Cerebellar nuclear complex (tissue), 1 donor: Measurements from ENCODE around the gene MANF.
"Not testable (repeated sequence)": the region's sequence is repeated elsewhere in the genome, so short reads cannot be mapped to it uniquely, and the experiment has no call there.

Experiments used
- DNase-seq, 2 experiments: peaks; one replicate each; lab custom pipeline; 2025; lab: John Stamatoyannopoulos, UW

Gene MANF

DNA sequence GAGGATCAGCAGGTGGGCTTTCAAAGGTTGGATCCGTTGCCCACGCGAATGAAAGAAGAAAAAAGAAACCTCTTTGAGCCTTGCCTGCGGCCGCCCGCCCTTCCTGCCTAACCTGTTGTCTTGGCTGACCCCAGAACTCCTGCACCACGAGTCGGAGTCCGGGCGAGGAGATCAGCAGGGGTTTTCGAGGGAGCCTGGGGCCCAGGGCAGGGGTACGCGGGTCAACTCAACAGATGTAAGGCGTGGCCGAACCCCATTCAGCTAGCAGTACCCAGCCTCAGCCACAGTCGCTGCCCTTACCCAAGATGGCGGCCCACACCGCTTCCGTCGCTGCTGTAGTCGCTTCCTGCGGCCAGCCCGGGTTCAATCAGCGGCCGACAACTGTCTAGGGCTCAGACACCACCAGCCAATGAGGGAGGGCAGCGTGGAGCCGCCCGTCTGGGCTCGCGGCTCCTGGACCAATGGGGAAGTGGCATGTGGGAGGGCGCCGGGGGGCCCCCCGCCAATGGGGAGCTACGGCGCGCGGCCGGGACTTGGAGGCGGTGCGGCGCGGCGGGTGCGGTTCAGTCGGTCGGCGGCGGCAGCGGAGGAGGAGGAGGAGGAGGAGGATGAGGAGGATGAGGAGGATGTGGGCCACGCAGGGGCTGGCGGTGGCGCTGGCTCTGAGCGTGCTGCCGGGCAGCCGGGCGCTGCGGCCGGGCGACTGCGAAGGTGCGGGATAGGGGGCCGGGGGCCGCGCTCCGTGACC is at the start of gene MANF:
TSS of gene MANF (plus strand) at position 566 of the 748 bp plus-strand sequence. CDS start at position 618, 52 bp downstream.
- peak; percentile 88 to 96 for DNase-seq

DNA sequence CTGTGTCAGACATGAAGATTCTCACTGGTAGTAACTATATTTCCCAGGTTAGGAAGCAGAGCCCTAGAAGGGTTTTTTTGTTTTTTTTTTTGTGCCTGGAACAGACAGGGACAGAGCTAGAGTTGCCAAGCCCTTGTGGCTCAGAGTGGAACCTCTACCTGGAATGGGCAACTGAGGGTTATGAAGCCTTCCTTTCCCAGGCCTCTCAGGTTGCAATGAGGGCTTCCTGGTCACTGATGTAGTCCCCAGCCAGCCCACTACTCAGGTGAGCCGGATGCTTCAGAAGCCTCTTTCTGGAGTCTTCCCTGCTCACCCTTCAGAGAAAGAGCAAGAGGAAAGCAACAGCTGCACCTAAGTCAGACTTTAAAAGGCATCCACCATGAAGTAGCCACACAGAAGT is 48.8 kb upstream of the MANF start:
- DNase-seq = no peak

DNA sequence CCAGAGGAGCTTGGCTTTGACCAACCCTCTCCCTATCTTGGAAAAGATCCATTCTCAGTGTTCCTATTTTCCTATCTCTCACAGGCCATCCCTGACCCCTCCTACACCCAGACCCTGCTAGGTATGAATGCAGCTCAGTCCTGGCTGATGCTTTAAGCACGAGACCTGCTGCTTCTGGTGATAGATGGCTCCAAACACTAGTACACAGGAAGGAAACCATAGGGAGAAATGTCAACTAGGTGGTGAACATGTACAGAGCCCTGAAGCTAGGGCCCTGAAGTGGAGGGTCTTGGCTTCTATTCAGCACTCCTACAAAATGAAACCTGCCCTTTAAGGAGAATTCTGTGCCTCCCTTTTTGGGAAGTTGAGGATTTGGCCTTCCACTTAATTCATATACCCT is 47.4 kb upstream of the MANF start:
- DNase-seq = no peak

DNA sequence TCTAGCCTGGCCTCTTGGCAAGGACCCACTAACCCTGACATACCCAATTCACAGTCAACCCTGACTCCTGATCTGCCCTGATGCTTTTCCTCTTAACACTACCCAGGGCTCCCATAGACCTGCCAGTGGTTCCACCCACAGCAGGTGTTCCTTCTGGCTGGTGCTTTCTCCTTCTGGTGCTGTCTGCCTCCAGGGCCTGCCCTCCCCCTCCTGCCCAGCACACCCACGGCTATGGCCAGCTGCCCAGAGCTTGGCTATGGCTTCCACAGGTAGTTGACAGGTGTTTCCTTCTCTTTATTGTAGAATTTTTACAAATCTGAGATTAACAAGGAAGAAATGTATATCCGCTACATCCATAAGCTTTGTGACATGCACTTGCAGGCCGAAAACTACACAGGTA is 46.5 kb upstream of the MANF start:
- peak; percentile 46 to 52 for DNase-seq

DNA sequence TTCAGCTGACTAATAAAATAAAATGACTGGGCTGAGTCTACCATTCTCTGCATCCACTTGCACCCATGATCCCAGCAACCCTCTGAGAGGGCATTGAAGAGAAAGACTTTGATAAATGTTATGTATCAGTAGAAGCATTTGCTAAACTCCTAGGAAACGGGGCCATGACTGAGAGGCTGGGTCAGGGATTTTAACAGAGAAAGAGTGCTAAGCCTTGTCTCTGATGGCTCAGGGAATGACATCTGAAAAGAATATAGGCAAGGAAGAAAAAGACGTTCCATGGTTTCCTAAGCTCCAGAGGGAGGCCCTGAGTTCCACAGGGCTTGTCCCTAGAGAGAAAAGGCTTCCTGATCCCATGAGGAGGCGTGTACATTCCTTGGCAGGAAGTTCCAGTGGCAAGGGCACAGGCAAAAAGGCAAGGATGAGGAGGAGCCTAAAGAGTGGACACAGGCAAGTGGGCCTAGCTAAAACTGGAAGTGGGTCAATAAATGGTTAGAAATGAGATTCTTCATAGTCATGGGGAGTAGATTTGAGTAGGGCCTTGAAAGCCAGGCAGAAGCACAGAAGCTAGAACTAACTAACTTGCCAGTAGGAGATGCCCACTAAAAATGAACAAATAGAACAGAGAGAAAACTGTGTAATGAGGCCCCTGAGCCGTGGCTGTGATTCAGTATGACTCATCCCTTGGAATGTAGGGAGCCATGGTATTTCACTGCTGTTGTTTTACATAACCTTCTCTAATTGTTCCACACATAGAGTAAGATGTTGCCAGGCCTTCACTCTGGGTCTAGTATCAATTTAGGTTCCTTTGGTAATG is 44.9 kb upstream of the MANF start:
- no peak for DNase-seq

DNA sequence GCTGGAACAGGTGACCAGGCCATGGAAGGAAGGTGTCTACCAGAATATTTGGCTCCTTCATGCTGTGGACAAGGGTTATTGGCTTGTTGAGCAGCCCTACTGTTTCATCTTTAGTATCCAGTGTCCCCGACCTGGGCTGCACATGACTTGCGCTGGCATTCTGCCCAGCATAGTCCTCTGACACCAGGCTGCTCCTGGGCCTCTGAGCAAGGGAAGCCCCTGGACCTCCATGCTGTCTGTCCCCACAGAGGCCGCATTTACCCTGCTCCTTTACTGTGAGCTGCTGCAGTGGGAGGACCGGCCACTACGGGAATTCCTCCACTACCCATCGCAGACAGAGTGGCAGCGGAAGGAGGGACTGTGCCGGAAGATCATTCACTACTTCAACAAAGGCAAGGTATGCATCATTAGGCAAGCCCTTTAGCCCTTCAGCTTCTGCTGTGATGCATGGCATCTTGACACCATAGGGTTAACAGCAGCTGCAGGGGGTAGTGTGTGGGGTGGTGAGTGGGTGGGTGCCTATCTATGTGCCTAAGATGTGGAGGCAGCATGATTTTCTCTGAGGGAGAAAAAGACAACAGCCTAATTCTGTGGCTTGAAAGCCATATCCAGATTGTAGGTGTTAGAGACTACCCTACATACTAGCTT is 44.0 kb upstream of the MANF start:
- no peak for DNase-seq

DNA sequence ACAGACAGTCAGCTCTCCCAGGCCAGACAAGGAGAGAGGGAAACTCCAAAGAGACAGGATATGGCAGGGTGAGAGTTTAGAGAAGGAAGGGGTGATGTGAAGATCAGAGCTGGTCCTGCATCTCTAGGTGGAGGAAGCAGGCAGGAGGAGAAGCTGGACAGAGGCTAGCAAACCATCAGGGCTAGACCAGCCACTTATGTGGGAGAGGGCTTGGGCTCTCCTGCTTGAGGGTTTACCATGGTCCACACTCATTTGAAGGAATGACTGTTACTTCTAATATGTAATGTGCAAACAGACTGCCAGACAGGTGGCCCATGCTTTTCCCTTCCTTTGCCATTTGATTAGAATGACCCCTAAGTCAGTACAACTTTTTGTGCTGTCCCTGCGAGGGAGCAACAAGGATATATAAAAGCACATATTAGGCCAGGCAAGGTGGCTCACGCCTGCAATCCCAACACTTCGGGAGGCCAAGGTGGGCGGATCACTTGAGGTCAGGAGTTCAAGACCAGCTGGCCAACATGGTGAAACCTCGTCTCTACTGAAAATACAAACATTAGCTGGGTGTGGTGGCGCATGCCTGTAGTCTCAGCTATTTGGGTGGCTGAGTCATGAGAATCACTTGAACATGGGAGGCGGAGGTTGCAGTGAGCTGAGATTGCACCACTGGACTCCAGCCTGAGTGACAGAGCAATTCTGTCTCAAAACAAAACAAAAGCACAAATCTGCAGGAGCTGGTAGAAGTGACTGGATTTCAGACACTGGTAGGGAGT is 41.0 kb upstream of the MANF start:
- DNase-seq = no peak

DNA sequence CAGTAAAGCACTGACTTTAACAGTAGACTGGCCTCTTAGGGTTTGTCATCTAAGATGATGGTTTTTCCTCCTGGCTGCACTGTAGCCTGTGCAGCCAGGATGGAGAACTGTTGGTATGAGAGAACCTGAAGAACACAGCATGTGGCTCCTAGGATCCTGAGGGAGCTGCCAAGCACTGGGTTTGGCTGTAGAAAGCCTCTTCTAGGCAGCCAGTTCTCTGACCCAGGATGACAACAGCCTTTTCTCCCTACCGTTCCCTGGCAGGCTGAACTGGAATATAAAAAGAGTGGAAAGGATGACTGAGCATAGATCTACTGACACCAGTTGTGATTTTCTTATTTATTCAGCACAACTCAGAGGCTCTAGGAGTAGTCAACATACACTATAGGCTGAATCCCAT is 34.3 kb upstream of the MANF start:
- peak; percentile 45 to 58 for DNase-seq

DNA sequence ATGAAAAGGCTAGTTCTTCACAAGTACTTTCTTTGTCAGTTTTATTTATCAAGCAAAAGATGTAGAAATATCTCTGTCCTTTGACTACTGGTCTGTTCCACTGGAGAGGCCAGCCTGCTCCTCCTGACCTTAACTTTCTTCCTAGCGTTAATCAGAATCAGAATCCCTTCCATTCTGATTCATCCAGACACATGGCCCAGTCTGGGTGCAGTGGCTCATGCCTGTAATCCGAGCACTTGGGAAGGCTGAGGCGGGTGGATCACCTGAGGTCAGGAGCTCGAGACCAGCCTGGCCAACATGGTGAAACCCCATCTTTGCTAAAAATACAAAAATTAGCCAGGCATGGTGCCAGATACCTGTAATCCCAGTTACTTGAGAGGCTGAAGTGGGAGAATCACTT is 32.0 kb upstream of the MANF start:
- DNase-seq = no peak

DNA sequence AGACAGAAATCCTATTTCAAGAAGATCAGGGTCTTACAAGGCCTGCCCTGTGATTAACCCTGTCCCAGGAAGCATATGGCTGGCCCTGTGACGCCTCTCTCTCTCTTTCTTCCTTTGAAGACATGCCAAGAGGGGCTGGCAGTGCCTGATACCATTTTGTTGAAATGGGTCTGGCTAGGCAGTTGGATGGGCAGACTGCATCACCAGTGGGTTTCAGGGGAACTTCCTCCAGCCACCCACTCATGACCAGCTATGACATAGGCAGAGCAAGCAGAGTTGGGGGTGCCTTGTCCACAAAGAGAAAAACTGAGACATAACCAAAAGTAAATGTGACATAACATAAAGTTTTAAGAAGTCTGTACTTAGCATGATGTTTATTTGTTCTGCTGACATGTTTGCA is 31.4 kb upstream of the MANF start:
- DNase-seq = no peak

DNA sequence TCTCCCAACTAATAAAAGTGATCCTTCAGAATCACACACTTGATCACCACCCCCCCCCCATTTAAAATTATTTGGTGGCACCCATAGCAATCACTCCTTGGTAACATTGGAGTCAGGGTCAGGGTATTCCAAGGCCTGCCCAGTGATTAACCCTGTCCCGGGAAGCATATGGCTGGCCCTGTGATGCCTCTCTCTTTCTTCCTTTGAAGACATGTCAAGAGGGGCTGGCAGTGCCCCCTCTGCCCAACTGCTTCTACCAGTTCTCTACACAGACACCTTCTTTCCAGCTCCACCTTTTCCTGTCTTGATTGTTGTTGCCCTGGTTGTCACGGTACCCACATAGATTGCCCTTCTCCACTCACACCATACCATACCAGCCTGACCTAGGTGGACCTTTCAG is 30.9 kb upstream of the MANF start:
- no peak for DNase-seq

DNA sequence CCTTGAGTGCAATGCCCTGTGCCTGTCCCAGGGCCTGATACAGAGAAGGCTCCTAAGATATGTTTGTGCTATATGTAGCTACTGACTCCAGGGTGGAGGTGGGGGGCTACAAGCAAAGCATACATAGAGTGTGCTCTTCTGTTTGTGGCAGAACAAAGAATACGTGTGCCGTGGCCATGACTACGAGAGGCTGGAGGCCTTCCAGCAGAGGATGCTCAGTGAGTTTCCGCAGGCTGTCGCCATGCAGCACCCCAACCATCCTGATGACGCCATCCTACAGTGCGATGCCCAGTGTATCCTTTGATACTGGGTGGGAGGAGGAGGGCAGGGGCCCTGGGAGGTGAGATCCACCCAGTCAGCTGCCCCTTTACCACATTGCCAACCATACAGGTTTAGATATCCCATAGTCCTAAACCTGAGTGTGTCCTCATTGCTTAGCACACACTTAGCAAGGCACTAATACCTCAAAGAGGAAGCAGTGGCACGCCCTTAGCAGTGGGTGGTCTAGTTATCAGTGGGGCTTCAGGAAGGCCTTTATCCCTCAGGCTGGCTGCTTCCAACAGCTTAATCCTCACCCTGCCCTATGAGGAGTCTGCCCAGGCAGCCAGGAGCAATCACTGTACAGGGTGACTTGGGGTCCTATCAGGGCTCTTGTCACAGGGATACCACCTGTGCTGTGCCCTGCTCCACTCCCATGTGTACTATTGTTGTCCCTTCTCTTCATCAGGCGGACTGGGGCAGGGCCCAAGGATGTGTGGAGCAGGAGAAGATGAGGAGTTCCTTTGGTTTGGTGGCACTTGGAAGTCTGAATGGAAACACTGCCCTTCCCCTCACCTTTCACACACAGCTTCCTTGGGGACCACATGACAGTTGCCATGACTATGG is 30.1 kb upstream of the MANF start:
- DNase-seq = no peak

DNA sequence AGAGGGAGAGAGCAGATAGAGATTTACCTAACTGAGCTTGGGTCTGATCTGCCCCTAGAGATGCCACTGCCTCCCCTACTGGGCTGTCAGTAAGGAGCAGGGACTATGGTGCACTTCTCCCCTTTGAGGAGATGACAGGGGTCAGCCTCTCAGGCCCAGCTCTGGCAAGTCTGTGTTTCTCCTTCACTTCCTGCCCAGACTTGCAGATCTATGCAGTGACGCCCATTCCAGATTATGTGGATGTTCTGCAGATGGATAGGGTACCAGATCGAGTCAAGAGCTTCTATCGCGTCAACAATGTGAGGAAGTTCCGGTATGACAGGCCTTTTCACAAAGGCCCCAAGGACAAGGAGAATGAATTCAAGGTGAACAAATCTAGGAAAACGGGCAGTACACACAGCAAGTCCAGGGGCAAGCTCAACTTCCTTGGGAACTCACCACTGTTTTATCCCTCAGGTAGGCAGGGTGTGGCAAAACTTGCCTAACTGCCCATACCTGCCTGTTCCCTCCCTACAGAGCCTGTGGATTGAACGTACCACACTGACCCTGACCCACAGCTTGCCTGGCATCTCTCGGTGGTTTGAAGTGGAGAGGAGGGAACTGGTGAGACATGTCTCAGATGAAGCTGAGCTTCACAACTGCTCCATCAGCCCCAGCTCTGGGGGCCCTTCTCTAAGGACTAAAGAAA is 29.1 kb upstream of the MANF start:
- DNase-seq = no peak

DNA sequence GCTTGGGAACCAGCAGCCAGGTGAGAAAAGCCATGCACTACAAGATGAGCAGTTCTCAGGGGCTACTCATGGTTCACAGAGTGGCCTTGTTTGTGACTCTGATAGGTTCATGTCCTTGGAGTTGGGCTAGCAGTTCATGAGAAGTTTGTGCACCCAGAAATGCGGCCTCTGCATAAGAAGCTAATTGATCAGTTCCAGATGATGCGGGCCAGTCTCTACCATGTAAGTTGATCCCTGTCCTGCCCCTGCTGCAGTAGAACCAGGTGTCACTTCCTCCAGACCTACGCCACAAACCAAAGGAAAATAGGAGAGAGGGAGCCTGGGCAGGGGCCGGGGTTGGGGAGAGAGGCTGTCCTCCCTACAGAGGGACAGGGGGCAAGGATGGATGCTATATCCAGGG is 27.2 kb upstream of the MANF start:
- DNase-seq = no peak

DNA sequence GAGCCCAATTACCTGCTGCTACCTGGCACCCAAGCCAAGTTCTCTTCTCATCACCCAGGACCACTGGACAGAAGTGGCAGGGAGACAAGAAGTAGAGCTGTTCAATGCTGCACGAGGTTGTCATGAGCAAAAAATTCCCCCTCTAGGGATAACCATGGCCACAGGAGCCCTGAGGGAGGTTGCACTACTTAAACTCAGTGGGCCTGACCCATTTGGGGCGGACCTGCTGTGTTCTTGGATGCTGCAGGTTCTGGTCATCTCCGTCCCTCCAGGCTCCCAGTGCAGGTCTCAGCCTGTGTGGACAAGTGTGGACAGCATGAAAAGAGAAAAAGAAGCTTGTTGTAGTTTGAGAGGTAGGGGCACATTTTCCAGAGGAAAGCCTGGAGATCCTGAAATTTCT is 26.1 kb upstream of the MANF start:
- no peak for DNase-seq

DNA sequence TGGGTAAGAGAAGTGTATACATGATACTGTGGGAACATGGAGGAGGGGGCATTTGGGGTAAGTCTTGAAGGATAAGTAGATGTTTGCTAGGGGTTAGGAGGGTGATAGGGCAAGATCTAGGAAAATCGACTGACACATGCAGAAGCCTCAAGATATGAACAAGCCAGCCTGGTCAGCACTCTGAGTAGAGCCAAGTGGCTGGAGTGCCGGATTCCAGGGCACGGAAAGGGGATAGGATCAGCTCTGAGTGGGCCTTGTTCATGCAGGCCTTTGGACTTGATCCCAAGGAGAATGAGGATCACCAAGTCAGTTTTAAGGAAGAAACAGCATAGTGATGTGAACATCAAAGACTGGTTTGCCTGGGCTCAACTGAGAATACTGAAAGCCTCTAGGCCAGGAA is 24.3 kb upstream of the MANF start:
- DNase-seq = no peak

DNA sequence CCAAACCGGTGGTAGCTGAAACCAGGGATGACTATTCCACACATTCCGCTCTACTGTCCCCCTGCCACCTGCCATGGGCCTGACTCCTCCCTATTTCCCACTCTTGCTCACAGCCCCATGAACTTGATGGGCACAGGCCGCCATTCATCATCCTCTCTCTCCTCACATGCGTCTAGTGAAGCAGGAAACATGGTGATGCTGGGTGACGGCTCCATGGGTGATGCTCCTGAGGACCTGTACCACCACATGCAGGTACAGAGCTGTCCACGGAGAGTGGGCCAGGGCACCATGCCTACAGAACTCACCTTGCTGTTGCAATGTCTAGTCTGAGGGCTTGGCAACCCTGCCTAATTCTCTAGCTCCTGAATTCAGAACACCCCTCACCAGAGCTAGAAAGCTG is 23.3 kb upstream of the MANF start:
- no peak for DNase-seq

DNA sequence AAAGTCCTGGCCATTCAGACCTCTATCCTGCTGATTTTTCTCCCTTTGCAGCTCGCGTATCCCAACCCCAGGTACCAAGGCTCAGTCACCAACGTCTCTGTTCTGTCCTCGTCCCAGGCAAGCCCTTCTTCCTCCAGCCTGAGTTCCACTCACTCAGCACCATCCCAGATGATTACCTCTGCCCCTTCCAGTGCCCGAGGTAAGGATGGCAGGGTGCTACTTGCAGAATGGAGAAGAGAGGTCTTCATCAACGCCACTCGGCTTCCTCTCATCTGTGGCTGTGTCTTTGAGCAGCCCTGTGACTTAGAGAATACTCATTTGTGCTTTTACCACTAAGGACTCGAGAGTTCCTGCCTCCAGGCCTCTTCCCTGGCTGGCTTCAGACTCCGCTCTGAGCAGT is 22.6 kb upstream of the MANF start:
- no peak for DNase-seq

DNA sequence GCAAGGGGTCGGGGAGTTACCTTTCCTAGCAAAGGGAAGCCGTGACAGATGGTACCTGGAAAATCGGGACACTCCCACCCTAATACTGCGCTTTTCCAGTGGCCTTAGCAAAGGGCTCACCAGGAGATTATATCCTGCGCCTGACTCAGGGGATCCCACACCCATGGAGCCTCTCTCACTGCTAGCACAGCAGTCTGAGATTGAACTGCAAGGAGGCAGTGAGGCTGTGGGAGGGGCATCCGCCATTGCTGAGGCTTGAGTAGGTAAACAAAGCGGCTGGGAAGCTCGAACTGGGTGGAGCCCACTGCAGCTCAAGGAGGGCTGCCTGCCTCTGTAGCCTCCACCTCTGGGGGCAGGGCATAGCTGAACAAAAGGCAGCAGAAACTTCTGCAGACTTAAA is 16.8 kb upstream of the MANF start:
- not testable (repeated sequence) for DNase-seq

DNA sequence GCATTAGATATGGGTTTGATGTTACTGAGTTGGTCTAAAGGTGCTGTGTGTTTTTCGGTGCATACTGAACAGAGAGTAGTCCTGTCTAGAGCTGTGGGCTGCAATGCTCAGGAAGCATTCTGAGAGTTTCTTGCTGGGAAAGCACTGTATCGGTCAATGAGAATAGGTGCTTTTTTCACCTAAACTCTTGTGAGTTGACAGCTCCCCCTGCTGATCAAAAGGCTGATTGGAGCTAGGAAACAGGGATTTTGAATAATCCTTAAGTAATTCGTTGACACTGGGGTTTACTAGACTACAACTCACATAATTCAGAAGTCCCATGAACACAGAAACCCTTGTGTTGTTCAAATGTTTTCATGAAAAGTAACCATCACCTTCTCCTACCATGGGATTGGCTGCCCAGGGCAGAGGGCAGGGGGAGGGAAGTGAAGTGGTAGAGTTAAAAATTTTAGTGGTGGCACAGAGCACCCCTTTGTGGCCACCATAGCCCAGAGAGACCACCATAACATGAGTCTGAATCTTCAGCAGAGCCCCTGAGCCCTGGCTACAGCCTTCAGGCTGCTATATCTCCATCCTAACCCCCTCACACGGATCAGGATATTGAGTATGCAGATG is 13.0 kb upstream of the MANF start:
- peak in 1 of 2 experiments; percentile 10 for DNase-seq
